Astrocyte of the cerebellum (primary cell): Measurements from ENCODE around the gene TRAPPC2.

Experiments
- DNase-seq: peaks from one replicate; pipeline ENCODE4 v3.0.0-alpha.2; 2011; ENCODE audit warnings: low read depth
- H3K4me3 ChIP-seq: 2 replicates; pipeline ENCODE4 v1.5.1; 2011; ENCODE audit warnings: mild to moderate bottlenecking, low read depth, low read length, moderate library complexity
- CTCF ChIP-seq: IDR thresholded peaks from 2 replicates; pipeline ENCODE4 v1.5.1; 2012; ENCODE audit warnings: low read length, low read depth, moderate library complexity, mild to moderate bottlenecking; ENCODE audit errors: missing control alignments
- in situ Hi-C: cut with HindIII; loops from 2 replicates; pipeline ENCODE4 v1.10.0; 2017; ENCODE audit warnings: low sequenced_read_pairs

TRAPPC2 gene

GRCh38 chrX:13667919-13668318 lies 66.5 kb downstream of the TRAPPC2 start:
- in situ Hi-C loops = no loop called here

GRCh38 chrX:13666836-13667235 lies 67.6 kb downstream of the TRAPPC2 start:
- in situ Hi-C loops = no loop called here
- no peak for DNase-seq

More at GRCh38 chrX:13667919-13668318, 66.5 kb downstream of the TRAPPC2 start:
- no peak for TF ChIP-seq CTCF
- no peak overlapping the region for H3K4me3 ChIP-seq
- no peak for DNase-seq

DNA sequence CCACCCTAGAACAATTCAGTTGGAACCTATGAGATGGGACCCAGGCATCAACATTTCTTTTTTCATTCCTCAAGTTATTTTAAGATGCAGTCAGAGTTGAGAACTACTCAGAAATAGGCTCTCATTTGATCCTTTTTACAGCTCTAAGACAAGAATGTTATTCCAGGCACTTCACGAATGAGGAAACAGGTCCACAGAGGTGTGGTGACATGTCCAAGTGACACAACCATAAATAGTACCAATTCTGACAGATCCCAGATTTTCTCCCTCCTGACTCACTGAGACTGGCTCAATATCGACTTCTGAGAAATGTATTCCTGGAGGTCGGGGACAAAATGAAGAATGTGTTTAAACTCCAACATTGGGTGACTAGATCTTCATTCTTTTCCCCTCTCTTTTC lies 70.4 kb downstream of the TRAPPC2 start:
- in situ Hi-C loops = no loop called here
- H3K4me3 ChIP-seq = no peak overlapping the region
- no peak for TF ChIP-seq CTCF
- DNase-seq = no peak

More at GRCh38 chrX:13666836-13667235, 67.6 kb downstream of the TRAPPC2 start:
- H3K4me3 ChIP-seq = no peak overlapping the region
- no peak for TF ChIP-seq CTCF

DNA sequence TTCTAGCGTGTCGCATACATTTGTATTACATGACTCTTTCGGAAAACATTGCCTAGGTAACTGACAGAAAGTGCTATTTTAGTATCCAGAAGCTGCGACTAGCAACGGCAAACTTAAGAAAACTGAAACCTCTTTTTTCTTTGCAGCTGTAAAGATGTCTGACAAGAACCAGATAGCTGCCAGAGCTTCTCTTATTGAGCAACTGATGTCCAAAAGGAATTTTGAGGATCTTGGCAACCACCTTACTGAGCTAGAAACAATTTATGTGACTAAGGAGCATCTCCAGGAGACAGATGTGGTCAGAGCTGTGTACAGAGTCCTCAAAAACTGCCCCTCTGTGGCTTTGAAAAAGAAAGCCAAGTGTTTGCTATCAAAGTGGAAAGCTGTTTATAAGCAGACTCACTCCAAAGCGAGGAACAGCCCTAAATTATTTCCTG lies 72.0 kb downstream of the TRAPPC2 start:
- TF ChIP-seq CTCF = no peak
- in situ Hi-C loops = no loop called here
- DNase-seq = no peak
- no peak overlapping the region for H3K4me3 ChIP-seq
